Activated T-cell treated with anti-CD3 and anti-CD28 coated beads, Interleukin-2, amount 50 U/mL, for 4 hours (primary cell): ENCODE results near the gene EIF4G3. TPM values are rescaled to one million over a fixed set of nuclear protein-coding genes. Genes with fewer than 3 reads are reported as not detected.
A peak's percentile ranks its signal among the peaks of the same experiment; 100 is the strongest.
"Not testable (repeated sequence)": the region's sequence is repeated elsewhere in the genome, so short reads cannot be mapped to it uniquely, and the experiment has no call there.

Experiments
- ATAC-seq, 2 donors: fragments of 200-7000 bp; cut with Tn5 transposase; one replicate each; pipeline ENCODE4 v1.10.0; 2021
- DNase-seq: peaks from one replicate; pipeline ENCODE4 v3.0.0-alpha.2; 2020
- H3K27me3 Mint-ChIP-seq: one replicate; pipeline ENCODE4 v1.8.0; 2021; ENCODE audit warnings: low read depth, mixed read lengths
- H3K36me3 Mint-ChIP-seq: one replicate; pipeline ENCODE4 v1.8.0; 2022; ENCODE audit warnings: mixed read lengths; ENCODE audit not compliant: insufficient read depth
- H3K4me1 Mint-ChIP-seq: one replicate; pipeline ENCODE4 v1.8.0; 2021; ENCODE audit warnings: low read depth, mixed read lengths
- H3K4me3 Mint-ChIP-seq: one replicate; pipeline ENCODE4 v1.8.0; 2021; ENCODE audit warnings: mild to moderate bottlenecking, moderate library complexity, mixed read lengths
- H3K9me3 Mint-ChIP-seq: one replicate; pipeline ENCODE4 v1.8.0; 2021; ENCODE audit warnings: mixed read lengths
- total RNA-seq, 3 donors: library from RNA; stranded (reverse); gene quantifications; one replicate each; pipeline ENCODE4 v1.2.1, GENCODE V29; 2021

EIF4G3 gene
- total RNA-seq = 10 to 100 TPM; 43.5 to 48.5 (median 46.1) TPM

DNA sequence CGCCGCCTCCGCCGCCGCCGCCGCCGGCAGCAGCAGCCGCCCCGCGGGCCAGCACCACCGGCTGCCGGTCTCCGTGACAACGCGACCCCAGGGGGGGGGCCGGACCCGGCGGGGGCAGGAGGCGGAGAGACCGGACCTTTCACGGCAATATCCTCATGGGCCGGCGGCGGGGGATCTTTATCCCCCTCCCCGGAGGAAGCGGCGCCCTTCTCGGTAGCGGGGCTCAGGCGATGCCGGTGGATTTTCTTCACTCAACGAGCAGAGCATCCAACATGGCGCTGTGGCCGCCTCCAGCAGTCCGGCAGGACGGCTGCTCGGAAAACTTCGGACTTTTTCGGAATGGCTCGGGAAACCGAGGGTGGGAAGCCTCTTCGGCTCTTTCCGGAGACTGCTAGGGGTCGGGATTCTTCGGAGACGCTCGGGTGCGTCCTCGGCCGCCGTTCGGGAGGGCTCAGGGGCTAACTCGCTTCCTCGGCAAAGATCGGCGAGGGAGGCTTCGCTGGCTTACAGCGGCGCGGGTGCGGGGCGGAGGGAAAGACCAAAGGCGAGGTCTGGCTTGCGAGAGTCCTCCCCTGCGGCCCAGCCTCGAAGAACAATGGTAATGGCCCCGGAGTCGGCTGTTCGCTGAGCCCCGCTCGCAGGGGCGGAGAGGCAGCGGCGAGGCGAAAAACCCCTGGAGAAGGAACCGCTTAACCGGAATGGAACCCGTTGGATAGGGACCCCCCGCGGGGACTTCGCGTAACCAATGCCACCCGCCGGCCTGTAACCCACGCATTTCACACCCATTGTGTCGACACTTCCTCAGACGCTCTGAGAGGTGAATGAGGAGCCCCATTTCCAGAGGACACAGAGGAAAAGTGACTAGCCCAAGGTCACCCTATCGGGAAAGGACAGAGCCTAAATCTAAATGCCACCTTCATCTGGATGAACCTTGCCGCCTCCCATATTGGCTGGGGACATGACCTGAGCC, at the start of gene EIF4G3:
TSS of gene EIF4G3 (minus strand) at position 312 of the 970 bp plus-strand sequence. CDS start 174,155 bp downstream, outside the sequence.
- peak; percentile 99 for DNase-seq
- no peaks in the 10 kb centered on the region for H3K27me3 Mint-ChIP-seq
- H3K4me1 Mint-ChIP-seq = peaks cover 21% of the 10 kb centered on the region
- H3K4me3 Mint-ChIP-seq = peak within 1 kb of the TSS; percentile 90
- no peaks in the 10 kb centered on the region for H3K9me3 Mint-ChIP-seq
- ATAC-seq = peak; percentile 97
- H3K36me3 Mint-ChIP-seq = no peaks in the 10 kb centered on the region

- H3K36me3 Mint-ChIP-seq = peaks cover 38% of the 10 kb centered on the region
- H3K27me3 Mint-ChIP-seq = no peaks in the 10 kb centered on the region
- H3K4me3 Mint-ChIP-seq = no peak overlapping the region
- ATAC-seq = no peak
- DNase-seq = no peak
- H3K9me3 Mint-ChIP-seq = no peaks in the 10 kb centered on the region
- no peaks in the 10 kb centered on the region for H3K4me1 Mint-ChIP-seq
Observed at GRCh38 chr1:21225065-21225464, 48.4 kb upstream of the EIF4G3 start.

DNA sequence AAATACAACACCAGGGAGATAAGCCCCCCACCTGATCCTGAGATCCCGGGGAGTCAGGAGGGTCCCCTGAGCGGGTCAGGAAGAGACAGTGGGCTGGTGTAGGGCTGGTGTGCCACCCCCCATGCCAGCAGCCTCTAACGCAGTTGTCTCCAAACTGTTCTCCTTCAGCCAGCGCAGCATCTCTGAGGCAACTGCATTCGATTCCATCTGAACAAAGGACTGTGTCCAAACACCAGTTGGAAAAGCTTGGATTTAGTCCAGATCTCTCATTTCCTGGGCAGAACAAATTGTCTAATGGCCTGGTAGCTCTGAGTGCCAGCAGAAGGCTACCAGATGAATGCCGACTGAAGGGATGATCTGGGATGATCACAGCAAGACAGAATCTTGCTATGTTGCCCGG, 44.1 kb upstream of the EIF4G3 start:
- ATAC-seq (no peak), DNase-seq (no peak)
- peaks cover 4% of the 10 kb centered on the region for H3K4me1 Mint-ChIP-seq
- no peak overlapping the region for H3K4me3 Mint-ChIP-seq
- no peaks in the 10 kb centered on the region for H3K27me3 Mint-ChIP-seq
- peaks cover 31% of the 10 kb centered on the region for H3K36me3 Mint-ChIP-seq
- H3K9me3 Mint-ChIP-seq = no peaks in the 10 kb centered on the region

DNA sequence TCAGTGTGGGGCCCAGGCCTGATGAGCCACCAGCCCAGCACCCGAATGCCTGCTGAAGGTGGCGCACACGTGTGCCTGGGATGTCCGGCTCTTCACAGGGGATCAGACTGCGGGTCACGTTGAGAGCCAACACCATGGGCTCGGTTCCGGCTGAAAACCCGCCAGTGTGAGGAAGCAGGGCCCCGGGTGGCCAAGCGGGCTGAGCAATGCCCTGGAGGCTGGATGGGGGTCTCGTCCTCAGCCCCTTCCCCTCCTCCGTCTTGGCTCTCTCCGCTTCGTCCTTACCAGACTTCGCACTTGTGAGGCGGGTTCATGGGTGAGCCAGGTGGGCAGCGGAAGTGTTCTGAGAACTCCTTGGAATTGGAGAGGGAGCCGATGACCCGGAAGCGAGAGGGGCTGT, 43.0 kb upstream of the EIF4G3 start:
- ATAC-seq (no peak), DNase-seq (no peak)
- Mint-ChIP-seq H3K27me3 (no peaks in the 10 kb centered on the region), H3K36me3 (peaks cover 27% of the 10 kb centered on the region), H3K4me3 (no peak overlapping the region), H3K4me1 (peaks cover 4% of the 10 kb centered on the region), H3K9me3 (no peaks in the 10 kb centered on the region)

DNA sequence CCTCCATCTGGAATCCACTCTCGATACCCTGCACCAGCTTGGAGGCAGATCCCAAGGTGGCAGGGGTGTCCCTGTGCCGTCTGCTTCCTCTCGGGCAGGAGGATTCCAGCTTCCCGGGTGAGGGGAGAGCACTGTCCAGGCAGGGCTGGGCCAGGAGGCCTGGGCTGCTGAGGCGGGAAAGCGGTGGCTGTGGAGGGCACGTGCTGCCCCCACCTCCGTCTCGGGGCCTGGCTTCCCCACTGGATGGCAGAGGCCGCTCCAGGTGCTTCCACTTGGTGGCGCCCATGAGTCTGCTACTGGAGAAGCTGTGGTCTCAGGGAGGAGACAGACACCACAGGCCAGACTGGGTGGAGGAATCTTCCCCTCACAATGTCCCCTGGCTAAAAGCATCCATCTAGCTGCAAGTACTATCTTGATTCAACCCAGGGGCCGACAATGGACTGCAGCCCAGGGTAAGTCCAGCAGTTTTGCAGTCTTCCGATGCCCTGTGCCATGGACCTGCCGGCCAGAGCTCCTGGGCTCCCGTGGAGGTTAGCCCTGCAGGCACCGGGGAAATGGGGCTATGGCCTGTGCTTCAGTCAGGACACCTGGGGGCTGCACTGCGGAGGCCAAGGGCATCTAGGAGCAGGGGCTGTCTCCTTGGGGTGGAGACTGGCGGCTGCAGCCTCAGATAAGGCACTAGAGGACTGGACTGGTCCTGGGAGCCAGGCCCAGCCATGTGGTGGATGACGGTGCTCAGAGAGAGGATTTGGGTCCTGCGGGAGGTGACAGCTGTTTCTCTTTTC, 41.3 kb upstream of the EIF4G3 start:
- peaks cover 16% of the 10 kb centered on the region for H3K36me3 Mint-ChIP-seq
- H3K9me3 Mint-ChIP-seq = no peaks in the 10 kb centered on the region
- ATAC-seq (peak; percentile 37 to 54), DNase-seq (no peak)
- H3K4me1 Mint-ChIP-seq = peaks cover 4% of the 10 kb centered on the region
- no peak overlapping the region for H3K4me3 Mint-ChIP-seq
- no peaks in the 10 kb centered on the region for H3K27me3 Mint-ChIP-seq

DNA sequence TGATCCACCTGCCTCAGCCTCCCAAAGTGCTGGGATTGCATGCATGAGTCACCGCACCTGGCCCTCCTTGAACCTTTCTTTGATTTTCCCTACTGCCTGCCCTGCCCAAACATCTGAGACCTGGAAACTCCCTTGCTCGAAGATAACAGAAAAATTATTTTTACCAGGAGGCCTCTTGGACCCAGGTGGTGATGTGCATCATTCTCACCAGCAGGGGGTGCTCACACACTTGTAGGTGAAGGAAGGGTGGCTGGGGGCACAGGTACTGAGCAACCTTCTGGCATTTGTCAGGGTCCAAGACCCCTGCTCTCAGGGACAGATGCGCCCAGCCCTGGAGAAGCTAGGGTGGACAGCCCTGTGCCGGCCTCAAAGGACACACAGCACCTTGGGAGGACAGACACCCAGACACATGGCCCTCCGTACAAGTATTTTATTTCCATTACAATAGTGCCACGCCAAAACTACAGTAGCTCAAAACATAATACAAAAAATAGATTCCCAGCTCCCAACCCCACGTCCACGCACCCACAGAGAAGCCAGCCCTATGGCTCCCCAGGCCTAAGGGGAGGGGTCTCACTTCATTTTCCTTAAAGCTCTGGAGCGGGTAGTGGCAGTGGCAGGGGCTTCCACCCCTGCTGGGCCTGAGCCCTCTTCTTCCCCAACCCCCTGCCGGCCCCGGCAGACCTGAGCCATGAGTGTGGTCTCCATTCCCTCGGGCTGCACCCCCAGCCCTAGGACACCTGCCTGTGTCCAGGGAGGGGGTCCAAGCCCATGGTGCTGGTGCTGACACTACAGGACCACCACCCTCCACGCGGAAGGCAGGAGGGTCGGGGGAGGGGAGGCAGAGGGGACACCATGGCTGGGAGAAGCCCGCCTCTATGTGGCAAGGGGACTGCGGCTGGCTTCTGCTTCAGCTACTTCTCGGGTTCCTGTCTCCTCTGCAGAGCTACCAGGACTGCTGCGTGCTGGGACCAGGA, 40.4 kb upstream of the EIF4G3 start:
- Mint-ChIP-seq H3K27me3 (no peaks in the 10 kb centered on the region), H3K9me3 (no peaks in the 10 kb centered on the region), H3K4me3 (no peak overlapping the region), H3K36me3 (peaks cover 15% of the 10 kb centered on the region), H3K4me1 (peaks cover 4% of the 10 kb centered on the region)
- DNase-seq = peak; percentile 63
- peak; percentile 53 to 64 for ATAC-seq

DNA sequence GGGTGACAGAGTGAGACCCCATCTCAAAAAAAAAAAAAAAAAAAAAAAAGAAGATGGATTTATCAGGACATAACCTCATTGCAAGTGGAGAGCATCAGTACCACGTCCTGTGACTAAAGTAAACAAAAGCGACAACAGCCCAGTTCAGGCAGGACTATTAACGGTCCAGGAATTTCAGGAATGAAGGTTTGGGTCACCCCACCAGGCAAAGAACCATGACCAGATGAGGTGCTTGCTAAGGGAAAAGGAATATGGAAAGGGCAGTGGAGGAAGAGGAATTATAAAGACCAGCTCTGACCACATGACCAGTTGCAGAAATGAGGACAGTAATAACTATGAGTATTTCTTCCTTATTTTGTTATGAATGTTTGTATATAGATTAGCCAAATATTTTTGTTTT, 35.4 kb upstream of the EIF4G3 start:
- Mint-ChIP-seq H3K9me3 (no peaks in the 10 kb centered on the region), H3K4me1 (peaks cover 4% of the 10 kb centered on the region)

DNA sequence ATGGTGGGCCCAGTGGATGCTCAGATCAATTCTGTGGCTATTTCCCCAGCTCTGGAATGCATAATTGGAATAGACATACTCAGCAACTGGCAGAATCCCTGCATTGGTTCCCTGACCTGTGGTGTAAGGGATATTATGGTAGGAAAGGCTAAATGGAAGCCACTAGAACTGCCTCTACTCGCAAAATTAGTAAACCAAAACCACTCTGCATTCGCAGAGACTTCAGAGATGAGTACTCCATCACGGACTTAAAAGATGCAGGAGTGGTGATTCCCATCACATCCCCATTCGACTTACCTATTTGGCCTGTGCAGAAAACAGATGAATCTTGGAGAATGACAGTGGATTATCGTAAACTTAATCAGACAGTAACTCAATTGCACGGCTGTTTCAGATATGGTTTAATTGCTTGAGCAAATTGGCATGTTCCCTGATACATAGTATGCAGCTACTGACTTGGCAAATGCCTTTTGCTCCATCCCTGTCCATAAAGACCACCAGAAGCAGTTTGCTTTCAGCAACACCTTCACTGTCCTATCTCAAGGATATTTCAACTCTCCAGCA, 31.5 kb upstream of the EIF4G3 start:
- H3K4me3 Mint-ChIP-seq, DNase-seq, H3K4me1 Mint-ChIP-seq, ATAC-seq, H3K27me3 Mint-ChIP-seq, H3K9me3 Mint-ChIP-seq, H3K36me3 Mint-ChIP-seq: not testable (repeated sequence)

More for the DNA sequence above, 35.4 kb upstream of the EIF4G3 start:
- peaks cover 6% of the 10 kb centered on the region for H3K36me3 Mint-ChIP-seq
- no peaks in the 10 kb centered on the region for H3K27me3 Mint-ChIP-seq
- DNase-seq = no peak
- H3K4me3 Mint-ChIP-seq = no peak overlapping the region
- ATAC-seq = no peak

DNA sequence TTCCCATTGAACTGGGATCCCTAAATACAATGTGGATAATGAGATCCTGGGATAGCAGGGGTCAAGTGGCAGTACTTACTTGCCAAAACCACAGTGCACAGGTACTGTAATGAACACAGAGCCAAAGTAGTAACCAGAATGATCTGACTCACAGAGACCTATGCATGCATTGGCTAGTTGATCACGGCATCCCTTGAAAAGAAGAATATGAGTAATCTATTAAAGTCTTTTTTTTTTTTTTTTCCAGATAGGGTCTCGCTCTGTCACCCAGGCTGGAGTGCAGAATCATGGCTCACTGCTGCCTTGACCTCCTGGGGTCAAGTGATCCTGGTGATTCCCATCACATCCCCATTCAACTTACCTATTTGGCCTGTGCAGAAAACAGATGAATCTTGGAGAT, 29.4 kb upstream of the EIF4G3 start:
- no peaks in the 10 kb centered on the region for H3K27me3 Mint-ChIP-seq
- no peaks in the 10 kb centered on the region for H3K4me1 Mint-ChIP-seq
- DNase-seq = no peak
- no peak overlapping the region for H3K4me3 Mint-ChIP-seq
- ATAC-seq = peak in 1 of 2 donors; percentile 67
- H3K9me3 Mint-ChIP-seq = no peaks in the 10 kb centered on the region
- H3K36me3 Mint-ChIP-seq = no peaks in the 10 kb centered on the region

DNA sequence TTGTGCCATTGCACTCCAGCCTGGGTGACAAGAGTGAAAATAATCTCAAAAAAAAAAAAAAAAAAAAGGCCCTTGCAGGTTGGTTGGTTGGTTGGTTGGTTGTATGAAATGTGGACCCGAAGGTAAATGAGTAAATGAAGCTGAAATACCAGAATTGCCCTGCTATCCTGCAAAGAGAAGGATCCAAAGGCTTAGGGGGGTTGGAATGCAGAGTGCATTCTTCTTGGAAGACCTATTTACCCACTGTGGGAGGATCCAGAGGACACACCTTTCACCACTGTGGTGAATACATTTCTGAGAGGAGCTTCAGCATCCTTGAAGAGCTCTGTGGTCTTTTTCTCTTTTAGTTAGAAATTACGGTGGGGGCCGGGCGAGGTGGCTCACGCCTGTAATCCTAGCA, 28.7 kb upstream of the EIF4G3 start:
- H3K27me3 Mint-ChIP-seq = no peaks in the 10 kb centered on the region
- ATAC-seq (no peak), DNase-seq (no peak)
- H3K9me3 Mint-ChIP-seq = no peaks in the 10 kb centered on the region
- no peak overlapping the region for H3K4me3 Mint-ChIP-seq
- H3K36me3 Mint-ChIP-seq = no peaks in the 10 kb centered on the region
- H3K4me1 Mint-ChIP-seq = no peaks in the 10 kb centered on the region

GRCh38 chr1:21201650-21202049, 25.0 kb upstream of the EIF4G3 start:
- ATAC-seq (no peak), DNase-seq (no peak)
- H3K27me3 Mint-ChIP-seq = peaks cover 6% of the 10 kb centered on the region
- no peaks in the 10 kb centered on the region for H3K4me1 Mint-ChIP-seq
- no peak overlapping the region for H3K4me3 Mint-ChIP-seq
- H3K36me3 Mint-ChIP-seq = no peaks in the 10 kb centered on the region
- no peaks in the 10 kb centered on the region for H3K9me3 Mint-ChIP-seq

DNA sequence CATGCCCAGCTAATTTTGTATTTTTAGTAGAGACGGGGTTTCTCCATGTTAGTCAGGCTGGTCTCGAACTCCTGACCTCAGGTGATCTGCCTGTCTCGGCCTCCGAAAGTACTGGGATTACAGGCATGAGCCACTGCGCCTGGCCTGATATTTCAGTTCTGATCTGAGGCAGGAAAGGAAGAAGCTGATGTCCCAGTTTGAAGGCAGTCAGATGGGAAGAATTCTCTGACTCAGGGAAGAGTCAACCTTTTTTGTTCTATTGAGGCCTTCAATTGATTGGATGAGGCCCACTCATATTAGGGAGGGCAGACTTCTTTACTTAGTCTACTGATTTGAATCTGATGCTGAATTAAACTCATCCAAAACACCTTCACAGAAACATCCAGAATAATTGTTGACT, 24.5 kb upstream of the EIF4G3 start:
- not testable (repeated sequence) for H3K36me3 Mint-ChIP-seq

DNA sequence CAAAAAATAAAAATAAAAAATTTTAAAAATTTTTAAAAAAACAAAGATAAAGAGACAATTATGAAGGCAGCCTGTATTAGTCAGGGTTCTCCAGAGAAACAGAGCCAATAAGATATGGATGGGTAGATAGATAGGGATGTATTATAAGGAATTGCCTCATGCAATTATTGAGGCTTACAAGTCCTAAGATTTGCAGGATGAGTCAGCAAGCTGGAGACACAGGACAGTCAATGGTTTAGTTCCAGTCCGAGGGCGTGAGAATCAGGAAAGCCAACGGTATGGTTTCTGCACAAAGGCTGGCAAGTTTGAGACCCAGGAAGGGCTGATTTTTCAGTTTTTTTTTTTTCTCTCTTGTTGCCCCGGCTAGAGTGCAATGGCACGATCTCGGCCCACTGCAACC, 24.1 kb upstream of the EIF4G3 start:
- DNase-seq (no peak), ATAC-seq (no peak)
- H3K36me3 Mint-ChIP-seq = no peaks in the 10 kb centered on the region
- no peak overlapping the region for H3K4me3 Mint-ChIP-seq
- no peaks in the 10 kb centered on the region for H3K9me3 Mint-ChIP-seq
- H3K4me1 Mint-ChIP-seq = no peaks in the 10 kb centered on the region
- peaks cover 9% of the 10 kb centered on the region for H3K27me3 Mint-ChIP-seq

More for the DNA sequence above, 24.5 kb upstream of the EIF4G3 start:
- not testable (repeated sequence) for H3K9me3 Mint-ChIP-seq, H3K27me3 Mint-ChIP-seq, H3K4me1 Mint-ChIP-seq, DNase-seq, ATAC-seq, H3K4me3 Mint-ChIP-seq
